Adrenal gland (tissue), 5 donors: ENCODE results near the gene GALNT10.

Experiments
- CTCF ChIP-seq, 6 experiments: fragments of 450-650 bp in 4 of 6; fragments of 200-600 bp in 2 of 6; sonication (generic) in 1 of 6; IDR thresholded peaks; 1 replicate in 5 of 6; 2 replicates in 1 of 6; pipeline versions ENCODE4 v1.5.1 to v1.8.0; 2016 to 2021; ENCODE audit warnings: antibody characterized with exemption in 6 of 6, mild to moderate bottlenecking in 2 of 6, moderate library complexity in 1 of 6
- POLR2A ChIP-seq, 2 donors: fragments of 450-650 bp; IDR thresholded peaks; one replicate each; pipeline ENCODE4 v1.6.1; 2017; ENCODE audit warnings: antibody characterized with exemption in 2 of 2, mild to moderate bottlenecking in 2 of 2, moderate library complexity in 1 of 2
- donor health status: DM: no; HTN: no; CAD: no.

- TF ChIP-seq CTCF (IDR thresholded peaks at IDR 0.05) (no peak), POLR2A (IDR thresholded peaks at IDR 0.05) (no peak)
Observed at GRCh38 chr5:154410786-154411185, 220.3 kb downstream of the GALNT10 start.
